OCI-LY7 (cell line): ENCODE results near the gene AAMDC.

Source experiments
- CTCF ChIP-seq: fragments of 200-600 bp; sonication (generic); conservative IDR thresholded peaks from 2 replicates; pipeline ENCODE4 v1.5.1; 2014; ENCODE audit warnings: mild to moderate bottlenecking, antibody characterized with exemption, low read length, moderate library complexity, mixed read lengths
- EZH2phosphoT487 ChIP-seq: fragments of 200-600 bp; sonication (generic); IDR thresholded peaks from 2 replicates; pipeline ENCODE4 v1.6.1; 2018; ENCODE audit warnings: low read depth, borderline replicate concordance, mild to moderate bottlenecking, mixed run types, antibody characterized with exemption, low read length, moderate library complexity, mixed read lengths

GRCh38 chr11:77778549-77778948 lies 42.4 kb upstream of the AAMDC start:
- TF ChIP-seq CTCF: no peak
- TF ChIP-seq EZH2phosphoT487: no peak
